Superior temporal gyrus (tissue), 1 donor: ENCODE results near the gene CRADD.
"Not testable (repeated sequence)": the region's sequence is repeated elsewhere in the genome, so short reads cannot be mapped to it uniquely, and the experiment has no call there.

Source experiments
- DNase-seq: peaks from one replicate; pipeline ENCODE4 v3.0.0-alpha.2; 2016; ENCODE audit errors: extremely low spot score

Gene CRADD

GRCh38 chr12:93757792-93758694, 80.9 kb downstream of the CRADD start:
- DNase-seq: no peak

DNA sequence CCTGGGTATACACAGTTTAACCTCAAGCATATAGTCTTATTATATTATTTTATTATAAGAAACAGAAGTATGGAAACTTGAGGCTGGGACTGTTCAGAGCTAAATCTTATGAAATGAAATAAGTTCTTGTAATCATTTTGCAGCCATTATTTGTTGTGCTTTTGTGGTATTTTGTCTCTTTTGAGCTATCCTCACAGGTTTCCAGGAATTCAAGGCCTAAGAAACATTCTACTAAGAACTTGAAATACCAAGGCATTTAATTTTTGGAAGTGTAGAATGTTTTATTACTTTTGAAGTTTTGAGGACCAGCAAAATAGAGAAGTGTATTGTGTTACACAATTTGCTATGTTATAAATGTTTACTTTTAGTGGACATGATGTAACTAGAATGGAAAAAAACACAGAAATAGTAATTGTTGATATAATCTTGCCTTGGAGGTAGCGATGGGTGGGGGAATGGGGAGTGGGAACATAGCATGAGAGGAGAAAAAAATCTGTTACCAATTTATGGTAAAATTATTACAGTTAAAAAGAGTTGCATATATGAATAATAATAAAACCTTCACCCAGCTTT, 81.7 kb downstream of the CRADD start:
- no peak for DNase-seq

GRCh38 chr12:93759512-93760081, 82.4 kb downstream of the CRADD start:
- no peak for DNase-seq

DNA sequence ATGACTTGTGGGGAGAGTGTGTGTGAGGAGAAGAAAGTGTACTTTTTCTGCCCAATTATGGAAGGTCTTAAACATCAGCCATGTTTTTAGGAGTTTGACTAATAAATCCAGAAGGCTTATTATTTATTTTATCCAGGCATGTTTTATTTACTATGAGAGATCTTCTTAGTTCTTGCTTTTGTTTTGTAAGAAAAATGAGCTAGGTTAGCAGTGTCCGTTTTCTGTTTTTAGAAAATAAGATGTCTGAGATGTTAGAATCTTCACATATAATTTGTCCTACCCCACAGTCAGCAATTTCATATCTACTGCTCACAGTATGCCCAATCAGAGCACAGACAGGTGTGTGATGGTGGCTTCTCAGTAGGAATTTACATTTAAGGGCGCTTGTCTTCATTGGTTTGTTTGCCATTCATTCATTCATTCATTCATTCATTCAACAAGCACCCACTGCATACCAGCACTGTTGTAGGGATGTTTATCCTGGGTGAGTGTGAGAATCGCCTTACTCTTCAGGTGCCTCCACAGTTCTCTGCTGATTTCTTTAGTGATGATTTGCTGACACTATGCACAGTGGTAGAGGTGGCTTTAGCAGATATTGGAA, 83.2 kb downstream of the CRADD start:
- no peak for DNase-seq

DNA sequence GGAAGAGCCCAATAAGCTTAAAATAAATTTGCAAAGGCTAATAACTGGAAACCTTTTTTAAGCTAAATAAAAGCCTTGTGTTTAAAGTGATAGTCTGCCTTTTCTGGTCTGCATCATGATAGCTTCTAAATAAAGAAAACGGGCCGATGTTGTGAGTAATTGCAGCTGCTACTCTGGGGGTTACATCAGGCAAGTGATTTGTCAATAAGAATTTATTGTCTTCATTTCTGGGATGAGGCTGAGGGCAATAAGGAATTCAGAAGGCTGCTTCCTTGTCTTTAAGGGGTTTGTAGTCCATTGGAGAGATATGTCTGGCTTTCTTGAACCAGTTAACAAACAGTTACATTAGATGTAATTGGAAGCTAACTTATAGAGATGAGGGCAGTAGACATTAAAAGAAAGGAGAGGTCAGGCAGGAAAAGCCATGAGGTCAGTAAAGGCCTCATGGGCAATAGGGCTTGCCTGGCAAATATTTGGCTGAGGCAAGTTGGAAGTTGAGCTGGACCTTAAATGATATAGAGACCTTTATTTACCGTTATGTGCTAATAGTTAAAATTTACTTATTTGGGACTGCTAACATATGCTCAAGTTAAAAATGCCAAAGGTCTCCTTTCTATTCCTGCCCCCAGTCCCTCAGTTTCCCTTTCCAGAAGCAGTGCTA, 85.0 kb downstream of the CRADD start:
- DNase-seq: no peak

GRCh38 chr12:93762912-93763553, 85.9 kb downstream of the CRADD start:
- DNase-seq: no peak

GRCh38 chr12:93763746-93764147, 86.6 kb downstream of the CRADD start:
- DNase-seq: no peak

DNA sequence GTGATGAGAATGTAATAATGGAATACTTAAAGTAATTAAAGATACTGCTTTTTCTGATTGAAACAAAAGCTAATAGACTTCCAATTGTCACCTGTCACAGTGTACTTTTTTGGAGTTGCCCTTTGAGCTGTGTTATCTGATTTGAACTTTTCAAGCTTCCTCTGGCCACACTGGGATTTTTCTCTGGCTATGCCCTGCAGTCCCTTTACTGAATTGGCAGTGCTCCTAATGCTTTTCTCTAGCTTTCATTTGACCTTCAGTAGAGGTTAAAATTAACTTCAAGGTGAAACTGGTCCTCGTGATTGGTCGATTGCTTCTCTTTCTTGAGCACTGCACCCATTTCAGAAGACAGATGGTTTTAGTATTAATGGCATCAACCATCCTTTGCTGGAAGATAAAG, 89.2 kb downstream of the CRADD start:
- DNase-seq: no peak

- peak; percentile 89 for DNase-seq
Measured at GRCh38 chr12:93766796-93767523, 89.8 kb downstream of the CRADD start.

DNA sequence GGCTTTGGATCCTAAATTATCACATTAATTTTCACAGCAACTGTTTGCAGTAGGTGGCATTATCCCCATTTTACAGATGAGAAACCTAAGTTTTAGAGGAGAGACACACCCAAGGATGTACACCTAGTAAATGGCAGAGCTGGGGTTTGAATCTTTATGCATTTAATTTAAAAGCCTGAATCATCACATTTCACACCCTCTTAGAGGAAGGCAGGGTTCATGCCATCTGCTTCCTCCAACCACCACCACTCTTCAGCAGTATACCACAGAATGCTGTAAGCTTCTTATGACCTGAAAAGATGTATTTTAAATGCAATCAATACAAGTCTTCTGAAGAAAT, 90.3 kb downstream of the CRADD start:
- no peak for DNase-seq

- no peak for DNase-seq
Measured at GRCh38 chr12:93772003-93772700, 95.0 kb downstream of the CRADD start.

- no peak for DNase-seq
Measured at GRCh38 chr12:93773122-93773871, 96.1 kb downstream of the CRADD start.

- peak; percentile 83 for DNase-seq
Measured at GRCh38 chr12:93776581-93777018, 99.4 kb downstream of the CRADD start.

DNA sequence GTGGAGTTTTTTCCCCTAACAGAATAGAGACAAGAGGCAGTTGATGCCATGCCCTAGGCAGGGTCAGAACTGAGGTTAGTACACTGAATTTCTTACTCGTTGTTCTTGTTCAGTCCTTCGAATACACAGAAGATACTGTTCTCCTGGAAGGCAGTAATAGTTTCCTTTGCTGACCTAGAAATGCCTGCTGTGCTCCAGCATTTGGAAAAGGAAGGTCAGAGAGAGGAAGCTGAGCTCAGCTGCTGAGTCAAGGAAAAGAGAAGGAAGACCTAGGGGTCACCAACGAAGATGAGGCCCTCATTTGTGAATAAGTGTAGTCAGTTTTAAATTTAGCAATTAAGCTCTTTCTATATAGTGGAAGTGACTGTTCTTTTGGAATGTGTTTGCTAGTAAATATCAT, 100.1 kb downstream of the CRADD start:
- peak; percentile 56 for DNase-seq

DNA sequence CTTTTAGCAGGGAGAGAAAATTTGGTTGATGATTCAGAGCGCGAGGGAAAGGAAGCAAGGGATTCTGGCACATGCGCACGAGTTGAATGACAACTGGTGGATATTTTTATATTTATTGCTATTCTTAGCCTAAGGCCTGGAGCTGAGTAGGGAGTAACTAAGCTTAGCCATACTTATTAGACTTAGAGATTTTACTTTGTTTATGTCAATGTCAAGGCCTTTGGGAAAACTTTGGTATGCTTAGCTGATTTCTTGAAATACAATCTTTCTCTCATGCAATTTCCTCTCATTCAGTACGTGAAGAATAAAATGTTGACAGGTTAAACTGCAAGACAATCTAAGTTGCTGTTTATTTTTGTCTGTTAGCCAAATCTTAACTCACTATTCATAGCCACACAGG, 101.1 kb downstream of the CRADD start:
- peak; percentile 72 for DNase-seq

DNA sequence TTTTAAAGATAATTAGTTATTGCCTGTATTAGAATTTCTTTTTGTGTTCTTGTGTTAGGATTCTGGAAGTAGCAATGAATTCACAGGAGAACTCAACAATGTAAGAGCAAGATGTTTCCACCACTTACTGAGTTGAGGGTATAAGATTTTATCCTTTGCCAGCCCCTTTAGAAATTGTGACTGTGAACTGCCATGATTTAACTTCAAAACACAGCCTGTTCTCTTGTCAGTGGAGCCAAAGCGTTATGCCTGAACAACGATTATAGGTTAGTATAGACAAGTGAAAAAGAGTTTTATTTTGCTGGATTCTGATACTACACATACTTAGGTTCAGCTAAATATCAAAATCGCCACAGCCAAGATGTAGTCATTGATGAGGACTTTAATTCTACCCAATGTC, 101.6 kb downstream of the CRADD start:
- DNase-seq: no peak

- DNase-seq: no peak
Measured at GRCh38 chr12:93780101-93780641, 103.0 kb downstream of the CRADD start.

- not testable (repeated sequence) for DNase-seq
Measured at GRCh38 chr12:93780886-93781285, 103.7 kb downstream of the CRADD start.

- DNase-seq: not testable (repeated sequence)
Measured at GRCh38 chr12:93781961-93782360, 104.8 kb downstream of the CRADD start.
